Body of pancreas (tissue), 4 donors: Measurements from ENCODE around the gene PSMG3. TPM values are rescaled to one million over a fixed set of nuclear protein-coding genes. Genes with fewer than 3 reads are reported as not detected.

ENCODE experiments used
- ATAC-seq: fragments of 150-250 bp; one replicate; pipeline ENCODE4 v1.9.1; 2016
- DNase-seq, 4 donors: peaks; one replicate each; pipeline ENCODE4 v3.0.0-alpha.2; 2019
- H3K27ac ChIP-seq, 4 donors: fragments of 200-600 bp; sonication (generic); 1 replicate in 3 of 4; 2 replicates in 1 of 4; pipeline versions ENCODE4 v1.5.1 to v1.6.1; 2016 to 2019; ENCODE audit warnings: mild to moderate bottlenecking in 1 of 4, mixed read lengths in 1 of 4, moderate library complexity in 1 of 4
- H3K27me3 ChIP-seq, 2 donors: fragments of 200-600 bp; sonication (generic); one replicate each; pipeline ENCODE4 v1.6.0; 2016; ENCODE audit warnings: mild to moderate bottlenecking in 1 of 2
- H3K36me3 ChIP-seq, 2 donors: fragments of 200-600 bp; sonication (generic); replicated peaks in 1 of 2; 2 replicates each; pipeline ENCODE4 v1.5.1; 2016; ENCODE audit warnings: low read depth in 2 of 2; ENCODE audit not compliant: insufficient read depth in 1 of 2
- H3K4me1 ChIP-seq: fragments of 200-600 bp; sonication (generic); one replicate; pipeline ENCODE4 v1.6.0; 2016
- H3K4me3 ChIP-seq, 2 donors: fragments of 200-600 bp; sonication (generic); 1 replicate in 1 of 2; 2 replicates in 1 of 2; pipeline ENCODE4 v1.5.1; 2016 to 2019
- H3K9me3 ChIP-seq, 3 donors: fragments of 200-600 bp; sonication (generic); 1 replicate in 2 of 3; 2 replicates in 1 of 3; pipeline ENCODE4 v1.5.1; 2016
- POLR2A ChIP-seq, 3 donors: fragments of 450-650 bp; IDR thresholded peaks; one replicate each; pipeline ENCODE4 v1.6.1; 2016; ENCODE audit warnings: antibody characterized with exemption in 3 of 3, mild to moderate bottlenecking in 2 of 3
- WGBS, 2 donors: methylation state at CpG; one replicate each; pipeline ENCODE4 v1.1.5; 2017; 5-methylcytosine and 5-hydroxymethylcytosine counted together
- intact Hi-C: fragments of 100-400 bp; cut with DNase I; formaldehyde crosslinking; loops from one replicate; pipeline ENCODE4 v1.15.1; 2023
- total RNA-seq, 2 donors: library from RNA; depleted of rRNA; stranded (reverse); fragments of >200 nt; gene quantifications; one replicate each; pipeline ENCODE4 v1.1.0, GENCODE V29; 2016
- TF ChIP-seq, protein P1 (sequence below), 7 experiments: fragments of 450-650 bp in 4 of 7; fragments of 200-600 bp in 3 of 7; sonication (generic) in 3 of 7; IDR thresholded peaks; one replicate each; pipeline ENCODE4 v1.5.1; 2016 to 2019; ENCODE audit warnings: antibody characterized with exemption in 7 of 7

Gene PSMG3
- total RNA-seq, 2 donors from 2014 or later = 34.0 to 39.6 TPM

- Histone ChIP-seq H3K36me3 (no peaks in the 10 kb centered on the region), H3K4me3 (no peak overlapping the region), H3K27me3 (no peaks in the 10 kb centered on the region), H3K9me3 (no peaks in the 10 kb centered on the region), H3K4me1 (no peaks in the 10 kb centered on the region), H3K27ac (no peak overlapping the region)
- intact Hi-C loops = no loop called here
- ATAC-seq (no peak), DNase-seq (no peak)
- TF ChIP-seq, protein P1, sequence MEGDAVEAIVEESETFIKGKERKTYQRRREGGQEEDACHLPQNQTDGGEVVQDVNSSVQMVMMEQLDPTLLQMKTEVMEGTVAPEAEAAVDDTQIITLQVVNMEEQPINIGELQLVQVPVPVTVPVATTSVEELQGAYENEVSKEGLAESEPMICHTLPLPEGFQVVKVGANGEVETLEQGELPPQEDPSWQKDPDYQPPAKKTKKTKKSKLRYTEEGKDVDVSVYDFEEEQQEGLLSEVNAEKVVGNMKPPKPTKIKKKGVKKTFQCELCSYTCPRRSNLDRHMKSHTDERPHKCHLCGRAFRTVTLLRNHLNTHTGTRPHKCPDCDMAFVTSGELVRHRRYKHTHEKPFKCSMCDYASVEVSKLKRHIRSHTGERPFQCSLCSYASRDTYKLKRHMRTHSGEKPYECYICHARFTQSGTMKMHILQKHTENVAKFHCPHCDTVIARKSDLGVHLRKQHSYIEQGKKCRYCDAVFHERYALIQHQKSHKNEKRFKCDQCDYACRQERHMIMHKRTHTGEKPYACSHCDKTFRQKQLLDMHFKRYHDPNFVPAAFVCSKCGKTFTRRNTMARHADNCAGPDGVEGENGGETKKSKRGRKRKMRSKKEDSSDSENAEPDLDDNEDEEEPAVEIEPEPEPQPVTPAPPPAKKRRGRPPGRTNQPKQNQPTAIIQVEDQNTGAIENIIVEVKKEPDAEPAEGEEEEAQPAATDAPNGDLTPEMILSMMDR (IDR thresholded peaks at IDR 0.05) = no peak
- TF ChIP-seq POLR2A (IDR thresholded peaks at IDR 0.05) = no peak
- 81 to 84% methylated on average over 11 of the region's 12 CpGs for WGBS, 2 donors
Measured at GRCh38 chr7:1598961-1599639, 29.3 kb upstream of the PSMG3 start.

- 72 to 73% methylated on average over 6 to 7 of the region's 7 CpGs for WGBS, 2 donors
- Histone ChIP-seq H3K4me3 (no peak overlapping the region), H3K27me3 (no peaks in the 10 kb centered on the region), H3K4me1 (no peaks in the 10 kb centered on the region), H3K27ac (no peak overlapping the region), H3K9me3 (no peaks in the 10 kb centered on the region), H3K36me3 (no peaks in the 10 kb centered on the region)
- DNase-seq (no peak), ATAC-seq (no peak)
- intact Hi-C loops = no loop called here
- TF ChIP-seq POLR2A (IDR thresholded peaks at IDR 0.05) = no peak
- TF ChIP-seq, protein P1 (IDR thresholded peaks at IDR 0.05) = no peak
Measured at GRCh38 chr7:1598286-1598685, 28.5 kb upstream of the PSMG3 start.

- H3K27ac ChIP-seq = no peak overlapping the region
- no peaks in the 10 kb centered on the region for H3K36me3 ChIP-seq
- intact Hi-C loops = no loop called here
- ATAC-seq = no peak
- no peak overlapping the region for H3K4me3 ChIP-seq
- TF ChIP-seq, protein P1 (IDR thresholded peaks at IDR 0.05) = no peak
- TF ChIP-seq POLR2A (IDR thresholded peaks at IDR 0.05) = no peak
- H3K9me3 ChIP-seq = no peaks in the 10 kb centered on the region
- WGBS, 2 donors = 76 to 81% methylated on average over 10 to 11 of the region's 11 CpGs
- DNase-seq = no peak
- no peaks in the 10 kb centered on the region for H3K4me1 ChIP-seq
- H3K27me3 ChIP-seq = no peaks in the 10 kb centered on the region
Measured at GRCh38 chr7:1597791-1598190, 28.0 kb upstream of the PSMG3 start.

- intact Hi-C loops = no loop called here
- Histone ChIP-seq H3K36me3 (no peaks in the 10 kb centered on the region), H3K27ac (no peak overlapping the region), H3K9me3 (no peaks in the 10 kb centered on the region), H3K4me1 (no peaks in the 10 kb centered on the region), H3K27me3 (no peaks in the 10 kb centered on the region), H3K4me3 (no peak overlapping the region)
- DNase-seq = no peak
- no peak for TF ChIP-seq POLR2A (IDR thresholded peaks at IDR 0.05)
- TF ChIP-seq, protein P1 (IDR thresholded peaks at IDR 0.05) = no peak
- WGBS, 2 donors = 69 to 78% methylated on average over 12 to 16 of the region's 16 CpGs
- ATAC-seq = no peak
Measured at GRCh38 chr7:1597066-1597760, 27.4 kb upstream of the PSMG3 start.
